Left ventricle myocardium superior (tissue), 1 donor: ENCODE measurements around the gene FAF1. TPM values are rescaled to one million over a fixed set of nuclear protein-coding genes. Genes with fewer than 3 reads are reported as not detected.
A peak's percentile ranks its signal among the peaks of the same experiment; 100 is the strongest.

ENCODE experiments used
- ATAC-seq: fragments of 200-7000 bp; cut with Tn5 transposase; one replicate; pipeline ENCODE4 v1.9.1; 2020; ENCODE audit warnings: mild to moderate bottlenecking, moderate library complexity
- DNase-seq: peaks from one replicate; pipeline ENCODE4 v3.0.0-alpha.2; 2020
- intact Hi-C: fragments of 100-400 bp; cut with micrococcal nuclease; formaldehyde crosslinking; loops from one replicate; pipeline ENCODE4 v1.11.0; 2022
- total RNA-seq: library from RNA; stranded (reverse); fragmentation: NEBNext Ultra II Directional; extraction: Animal tissue kit (Norgen Biotek cat#: 25700); gene quantifications from one replicate; pipeline ENCODE4 v1.2.1, GENCODE V29; 2021
- donor health status: DM: no; HTN: yes; CAD: no; lungs with severe emphysema.

Gene FAF1
- total RNA-seq, 1 donor from 2014 or later: 99.2 TPM

DNA sequence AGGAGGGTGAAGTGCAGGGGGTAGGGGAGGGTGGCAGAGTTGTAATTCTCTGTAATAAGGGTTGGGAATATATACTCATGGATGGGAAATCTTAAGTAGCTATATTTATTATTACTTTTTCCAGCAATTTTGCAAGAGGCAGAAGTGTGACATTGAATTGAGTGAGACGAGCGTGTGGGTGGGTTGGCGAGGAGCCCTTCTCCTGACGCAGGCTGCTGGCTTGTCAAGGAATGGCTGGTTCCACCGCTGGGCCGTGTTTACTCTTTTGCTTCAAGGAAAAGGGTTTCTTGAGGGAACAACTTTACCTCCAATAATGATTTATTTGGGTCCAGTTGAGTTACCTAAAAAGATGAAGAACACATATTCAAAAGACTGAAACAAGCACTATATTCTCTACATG, 518.9 kb downstream of the FAF1 start:
- ATAC-seq (no peak), DNase-seq (no peak)
- intact Hi-C loops: no loop called here

- intact Hi-C loops: no loop called here
- no peak for ATAC-seq
Measured at GRCh38 chr1:50438945-50439344, 521.1 kb downstream of the FAF1 start.

DNA sequence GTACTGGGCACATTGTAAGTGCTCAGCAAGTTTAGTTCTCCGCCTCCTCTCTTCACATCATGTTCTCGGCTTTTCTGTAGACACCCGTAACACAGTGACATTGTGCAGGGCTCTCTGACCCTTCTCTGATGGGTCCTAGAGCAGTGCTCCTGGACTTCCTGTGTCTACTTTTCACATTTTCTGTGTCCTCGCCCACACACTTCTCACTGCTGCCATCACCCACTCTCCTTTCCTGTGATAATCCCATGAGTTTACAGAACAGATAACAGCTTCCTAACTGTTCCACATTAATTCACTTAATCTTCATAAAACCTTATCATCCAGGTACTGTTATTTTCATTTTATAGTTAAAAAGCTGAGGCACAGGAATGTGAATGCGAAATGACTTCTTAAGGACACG, 523.6 kb downstream of the FAF1 start:
- intact Hi-C loops: no loop called here
- DNase-seq: no peak
- ATAC-seq: no peak

More at GRCh38 chr1:50438945-50439344, 521.1 kb downstream of the FAF1 start:
- DNase-seq: no peak

DNA sequence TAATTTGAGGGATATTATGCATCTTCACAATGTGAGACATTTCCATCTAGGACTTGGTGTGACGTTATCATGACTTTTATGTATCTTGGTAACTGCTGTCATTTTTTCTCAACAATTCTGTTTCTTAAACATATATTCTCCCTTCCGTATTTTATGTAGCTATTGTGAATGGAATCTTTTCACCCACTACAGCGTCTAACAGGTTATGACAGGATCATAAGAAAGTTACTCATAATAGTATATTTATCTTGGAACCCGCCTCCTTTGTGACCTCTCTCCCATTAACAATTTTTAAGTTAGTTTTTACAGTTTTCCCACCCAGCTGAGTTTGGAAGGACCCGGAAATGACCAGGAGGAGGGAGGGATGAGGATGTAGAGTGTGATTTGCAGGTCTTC, 530.1 kb downstream of the FAF1 start:
- intact Hi-C loops: no loop called here
- ATAC-seq (no peak), DNase-seq (no peak)

GRCh38 chr1:50427818-50428779, 532.0 kb downstream of the FAF1 start:
- intact Hi-C loops: no loop called here
- ATAC-seq (no peak), DNase-seq (no peak)

GRCh38 chr1:50427086-50427817, 532.8 kb downstream of the FAF1 start:
- DNase-seq (no peak), ATAC-seq (no peak)
- intact Hi-C loops: no loop called here

DNA sequence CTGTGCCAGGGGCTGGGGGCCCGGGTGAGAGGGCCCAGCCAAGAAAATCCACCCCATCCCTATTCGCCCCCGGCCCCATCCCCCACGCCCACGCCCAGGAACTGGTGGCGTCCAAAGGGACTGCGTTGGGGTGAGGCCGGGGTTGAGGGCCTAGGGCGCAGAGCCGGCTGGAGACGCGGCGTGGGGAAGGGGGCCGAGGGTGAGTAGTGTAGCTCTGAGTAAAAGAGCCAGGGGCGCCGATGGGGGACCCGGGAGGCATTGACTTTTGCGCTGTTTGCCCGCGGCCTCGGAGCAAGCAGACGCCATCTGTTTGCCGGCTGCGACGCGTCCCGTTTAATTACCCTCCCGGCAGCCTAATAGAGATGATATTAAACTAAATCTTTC, 533.4 kb downstream of the FAF1 start:
- DNase-seq (no peak), ATAC-seq (no peak)
- intact Hi-C loops: no loop called here

DNA sequence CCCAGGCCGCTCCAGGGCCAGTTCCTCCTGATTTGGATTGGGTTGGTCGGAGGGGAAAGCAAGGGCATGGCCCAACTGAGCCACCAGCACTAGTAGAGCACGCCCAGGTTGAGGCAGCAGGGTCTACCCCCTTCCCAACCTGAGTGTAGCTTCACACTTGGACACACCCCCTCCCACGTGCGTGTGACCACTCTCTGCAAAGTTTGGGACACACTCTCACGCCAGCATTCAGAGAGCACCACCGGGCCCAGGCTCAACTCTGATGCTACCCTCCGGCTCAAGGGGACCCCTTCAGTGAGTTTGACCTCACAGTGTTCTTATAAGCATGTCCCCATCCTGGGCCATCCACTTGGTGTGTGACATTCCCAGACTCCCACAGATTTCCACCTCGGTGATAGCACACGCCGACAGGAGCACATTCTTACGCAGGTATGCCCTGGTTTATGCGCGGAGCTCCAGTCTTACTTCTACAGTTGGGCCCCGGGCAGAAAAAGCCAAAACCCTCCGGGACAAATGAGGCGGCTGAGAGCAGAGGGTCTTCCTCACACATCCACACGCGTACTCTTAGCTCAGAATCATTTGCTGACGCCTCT, 533.9 kb downstream of the FAF1 start:
- intact Hi-C loops: no loop called here
- DNase-seq (no peak), ATAC-seq (no peak)

DNA sequence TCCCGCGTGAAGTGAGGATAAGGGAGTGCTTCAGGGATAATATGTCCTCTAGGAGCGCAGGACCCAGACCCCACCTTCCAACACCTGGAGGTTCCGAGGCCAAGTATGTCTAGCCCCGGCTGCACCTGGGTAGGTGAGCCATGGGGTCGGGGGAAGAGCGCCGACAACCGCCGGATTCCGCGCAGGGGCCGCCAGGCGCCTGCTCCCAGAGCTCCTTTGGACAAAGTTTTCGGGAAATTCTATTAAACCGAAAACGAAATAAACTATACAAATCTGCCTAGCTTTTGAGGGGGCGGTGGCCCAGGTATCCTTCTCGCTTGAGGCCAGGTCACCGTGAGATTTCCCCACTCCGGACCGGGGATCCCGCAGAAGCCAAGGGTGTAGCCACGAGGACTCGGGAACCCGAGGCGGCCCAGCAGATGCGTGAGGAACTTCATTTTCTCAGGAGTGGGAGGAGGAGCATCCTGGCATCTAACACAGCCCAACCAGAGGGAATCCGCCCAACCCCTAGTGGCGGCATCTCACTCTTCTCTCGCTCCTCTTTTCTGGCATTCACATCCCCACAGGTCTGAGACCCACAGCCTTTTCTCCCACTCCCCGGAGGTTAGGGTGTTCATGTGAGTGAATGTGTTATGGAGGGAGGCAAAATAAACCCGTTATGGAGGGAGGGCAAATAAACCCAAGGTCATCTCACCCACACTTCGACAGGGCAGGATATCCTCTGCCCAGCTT, 534.5 kb downstream of the FAF1 start:
- intact Hi-C loops: no loop called here
- DNase-seq (no peak), ATAC-seq (no peak)

DNA sequence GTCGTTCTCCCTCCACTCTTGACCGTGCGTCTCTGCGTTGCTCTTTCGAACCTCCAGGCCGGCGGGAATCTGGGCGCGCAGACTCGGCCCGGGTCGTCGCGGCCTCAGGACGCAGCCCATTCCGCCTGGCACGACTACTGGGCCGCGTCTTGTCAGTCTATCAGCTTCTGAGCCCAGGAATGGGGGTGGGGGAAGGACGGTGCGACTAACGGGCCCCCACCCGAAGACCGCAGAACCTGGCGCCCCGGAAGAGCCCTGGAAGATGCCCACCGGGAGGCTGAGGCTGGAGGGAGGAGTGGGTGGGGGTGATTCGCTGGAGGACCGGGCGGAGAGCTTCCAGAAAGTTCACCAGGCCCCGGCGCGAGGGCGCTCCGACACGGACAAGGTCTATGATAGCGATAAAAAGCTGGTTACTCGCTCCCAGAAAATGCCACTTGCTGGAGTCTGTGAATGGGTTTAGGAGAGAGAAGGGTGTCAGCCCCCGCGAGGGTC, 535.1 kb downstream of the FAF1 start:
- ATAC-seq: no peak
- DNase-seq: no peak

DNA sequence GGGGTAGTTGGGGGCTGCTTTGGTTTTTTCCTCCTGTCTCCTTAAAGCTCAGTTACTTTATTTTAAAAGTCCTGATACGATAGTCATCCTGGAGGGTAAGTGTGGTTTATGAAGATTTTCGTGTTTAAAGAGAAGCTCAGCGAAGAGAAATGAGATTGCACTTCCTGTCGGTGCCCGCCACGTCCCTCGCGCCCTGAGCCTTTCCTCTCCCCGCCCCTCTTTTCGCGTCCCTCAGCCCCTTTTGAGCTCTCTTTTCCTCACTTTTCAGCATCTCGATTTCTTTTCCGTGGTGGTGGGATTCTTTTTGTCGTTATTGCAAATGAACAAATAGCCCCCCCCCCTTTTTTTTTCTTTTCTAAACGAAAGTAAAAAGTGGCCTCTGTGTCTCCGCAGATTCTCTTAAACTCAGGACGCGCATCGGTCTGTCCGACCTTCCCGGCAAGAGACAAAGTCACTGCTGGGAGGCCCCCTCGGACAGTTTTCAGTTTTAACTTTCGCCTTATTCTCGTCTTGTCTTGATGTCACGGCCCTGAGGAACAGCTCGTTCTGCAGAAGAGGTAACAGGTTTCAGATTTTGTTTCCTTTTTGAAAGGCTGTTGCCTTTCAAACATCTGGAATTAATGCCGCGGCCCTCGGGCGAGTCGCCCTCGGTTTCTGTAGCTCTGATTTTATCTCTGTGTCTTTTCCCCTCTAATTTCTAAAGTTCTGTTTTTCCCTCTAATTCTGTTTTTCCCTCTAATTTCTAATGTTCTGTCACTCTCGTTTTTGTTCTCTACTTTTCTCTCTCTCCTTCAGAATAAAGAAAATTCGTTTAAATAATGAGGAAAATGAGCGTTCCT, 535.8 kb downstream of the FAF1 start:
- intact Hi-C loops: no loop called here
- no peak for DNase-seq
- ATAC-seq: no peak

More for the DNA sequence above, 535.1 kb downstream of the FAF1 start:
- intact Hi-C loops: no loop called here

GRCh38 chr1:50423670-50424000, 536.4 kb downstream of the FAF1 start:
- intact Hi-C loops: no loop called here
- no peak for DNase-seq
- no peak for ATAC-seq

DNA sequence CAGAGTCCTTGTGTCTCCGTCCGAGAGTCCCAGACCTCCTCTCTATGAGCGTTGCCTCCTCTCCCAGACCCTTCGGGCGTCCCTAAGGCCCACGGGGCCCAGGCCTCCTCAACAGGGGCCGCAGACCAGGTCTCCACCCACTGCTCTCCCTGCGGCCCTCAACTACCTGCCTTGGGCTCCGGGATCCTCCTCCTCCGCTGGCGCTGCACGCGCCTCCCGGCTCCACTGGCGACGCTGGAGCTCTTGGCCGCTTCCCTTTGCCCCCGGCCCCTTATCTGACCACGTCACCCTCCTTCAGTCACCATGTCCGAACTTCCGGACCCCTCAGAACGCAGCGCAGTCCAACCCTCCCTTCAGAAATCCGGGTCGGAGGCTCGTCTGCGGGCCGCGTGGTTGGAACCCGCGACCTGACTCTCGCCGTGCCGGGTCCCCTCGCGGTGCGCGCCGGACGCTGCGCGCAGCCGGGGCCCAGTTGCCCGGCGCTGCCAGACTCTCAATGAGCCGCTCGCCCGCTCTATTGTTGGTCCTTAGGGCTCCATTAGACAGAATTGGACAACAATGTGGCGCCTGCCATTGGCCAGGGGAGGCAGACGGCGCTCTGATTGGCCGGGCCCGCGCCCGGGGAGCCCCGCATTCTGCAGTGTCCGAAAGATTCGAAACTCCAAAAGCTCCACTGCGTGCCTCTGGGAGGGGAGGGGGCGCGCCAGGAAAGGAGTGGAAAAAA, 537.0 kb downstream of the FAF1 start, which contains the start of gene DMRTA2:
Gene DMRTA2 (minus strand): TSS at position 498 of the 724 bp plus-strand sequence. CDS start 1,907 bp downstream, outside the sequence.
- intact Hi-C loops: no loop called here

DNA sequence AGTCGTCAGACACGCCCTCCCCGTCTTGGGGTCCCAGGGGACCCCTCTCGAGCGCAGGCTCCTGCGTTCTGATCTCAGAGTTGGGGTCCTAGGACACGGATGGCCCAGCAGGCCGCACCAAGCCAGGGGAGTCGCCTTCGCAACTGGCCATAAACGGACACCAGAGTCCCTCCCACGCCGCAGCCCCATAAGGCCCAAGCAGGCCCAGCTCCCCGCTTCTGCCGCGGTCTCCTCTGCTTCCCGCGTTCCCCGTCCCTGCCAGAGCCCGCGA, 537.5 kb downstream of the FAF1 start:
- intact Hi-C loops: no loop called here
- ATAC-seq (no peak), DNase-seq (no peak)

More for the DNA sequence above, 537.0 kb downstream of the FAF1 start, which contains the start of gene DMRTA2:
- ATAC-seq: peak; percentile 60
- no peak for DNase-seq

DNA sequence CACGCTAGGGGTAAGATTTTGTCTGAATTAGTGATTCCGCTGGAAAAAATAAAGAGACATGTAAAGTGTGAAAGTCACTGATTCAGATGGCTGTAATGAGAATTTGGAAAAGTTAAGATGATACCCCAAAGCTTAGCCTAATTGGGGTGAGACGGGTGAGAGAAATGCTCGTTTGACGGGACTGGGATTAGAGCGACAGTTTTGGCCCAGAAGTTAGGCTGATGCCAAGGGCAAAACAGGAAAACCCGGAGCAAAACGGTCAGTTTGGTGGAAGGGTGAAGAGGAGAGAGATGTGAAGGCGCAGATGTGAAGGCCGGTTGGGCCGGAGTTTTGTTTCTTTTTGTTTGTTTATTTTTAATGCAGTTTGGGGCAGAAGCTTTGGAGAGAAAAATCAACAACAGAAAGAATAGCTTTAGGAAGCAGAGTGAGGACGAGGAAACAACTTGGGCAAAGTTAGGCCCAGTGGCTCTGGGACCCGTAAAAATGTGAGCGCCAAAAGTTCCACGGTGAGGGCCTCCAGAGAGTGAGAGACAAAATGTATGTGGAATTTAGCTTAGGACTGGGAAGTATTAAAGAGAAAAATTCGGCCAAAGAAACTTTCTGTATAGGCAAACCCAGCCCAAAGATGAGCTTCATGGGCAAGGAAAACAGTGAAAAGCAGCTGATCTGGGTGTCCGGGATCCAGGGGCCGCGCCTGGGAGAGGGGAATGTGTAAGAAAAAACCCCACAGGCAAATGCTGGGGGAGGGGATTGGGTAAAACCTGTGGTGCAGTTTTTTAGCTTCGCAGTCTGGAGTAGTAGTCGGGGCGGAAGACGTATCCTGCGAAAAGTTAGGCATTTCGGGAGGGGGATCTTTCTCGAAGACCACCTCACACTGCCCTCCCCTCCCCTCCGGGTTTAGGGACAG, 538.0 kb downstream of the FAF1 start:
- intact Hi-C loops: no loop called here
- ATAC-seq: no peak
- DNase-seq: no peak

DNA sequence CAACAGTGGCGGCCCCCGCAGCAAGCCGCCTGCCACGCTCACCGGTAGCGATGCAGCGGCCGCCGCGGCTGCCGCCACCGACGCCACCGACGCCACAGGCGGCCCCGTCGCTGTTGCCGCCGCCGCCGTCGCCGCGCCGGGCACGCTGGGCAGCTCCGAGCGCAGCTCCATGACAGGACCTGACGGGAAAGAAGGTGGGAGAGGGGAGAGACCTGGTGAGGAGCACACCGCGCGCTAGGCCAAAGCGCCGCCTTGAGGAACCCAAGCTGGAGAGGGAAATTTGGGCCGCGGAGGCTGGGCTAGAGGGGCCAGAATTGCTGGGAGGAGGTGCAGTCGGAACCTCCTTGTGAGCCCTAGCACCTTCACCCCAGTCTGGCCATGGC, 538.7 kb downstream of the FAF1 start:
- no peak for ATAC-seq
- no peak for DNase-seq
- intact Hi-C loops: no loop called here
